Stimulated activated CD4-positive, alpha-beta T cell treated with anti-CD3 and anti-CD28 coated beads, Interleukin-12 subunit alpha, Interleukin-12 subunit beta, amount 100 ng/mL, for 24 hours (primary cell): Measurements from ENCODE around the gene FRMD1.

Source experiments
- DNase-seq, 2 experiments: peaks; one replicate each; pipeline ENCODE4 v3.0.0-alpha.2; 2020; ENCODE audit warnings: low read depth in 2 of 2

FRMD1 gene

GRCh38 chr6:168043193-168043847, 35.7 kb downstream of the FRMD1 start:
- no peak for DNase-seq

GRCh38 chr6:168042426-168043192, 36.4 kb downstream of the FRMD1 start:
- no peak for DNase-seq

- DNase-seq: no peak
Observed at GRCh38 chr6:168041928-168042327, 37.1 kb downstream of the FRMD1 start.

GRCh38 chr6:168040856-168041496, 38.0 kb downstream of the FRMD1 start:
- no peak for DNase-seq

GRCh38 chr6:168039849-168040248, 39.2 kb downstream of the FRMD1 start:
- DNase-seq: no peak

GRCh38 chr6:168039301-168039700, 39.7 kb downstream of the FRMD1 start:
- DNase-seq: no peak

- DNase-seq: no peak
Observed at GRCh38 chr6:168038576-168039140, 40.4 kb downstream of the FRMD1 start.

GRCh38 chr6:168037856-168038255, 41.2 kb downstream of the FRMD1 start:
- DNase-seq: no peak

- no peak for DNase-seq
Observed at GRCh38 chr6:168037242-168037641, 41.8 kb downstream of the FRMD1 start.

GRCh38 chr6:168035661-168036545, 43.1 kb downstream of the FRMD1 start:
- DNase-seq: no peak

GRCh38 chr6:168035098-168035660, 43.8 kb downstream of the FRMD1 start:
- no peak for DNase-seq

- no peak for DNase-seq
Observed at GRCh38 chr6:168034537-168034936, 44.5 kb downstream of the FRMD1 start.

GRCh38 chr6:168033791-168034190, 45.2 kb downstream of the FRMD1 start:
- DNase-seq: no peak

- no peak for DNase-seq
Observed at GRCh38 chr6:168032005-168032760, 46.8 kb downstream of the FRMD1 start.

- DNase-seq: no peak
Observed at GRCh38 chr6:168031411-168031971, 47.5 kb downstream of the FRMD1 start.

- no peak for DNase-seq
Observed at GRCh38 chr6:168030908-168031307, 48.1 kb downstream of the FRMD1 start.

- DNase-seq: no peak
Observed at GRCh38 chr6:168030218-168030746, 48.7 kb downstream of the FRMD1 start.

GRCh38 chr6:168029459-168030217, 49.4 kb downstream of the FRMD1 start:
- no peak for DNase-seq

GRCh38 chr6:168028181-168028580, 50.8 kb downstream of the FRMD1 start:
- DNase-seq: no peak
